H1 (cell line): Measurements from ENCODE around the gene OR2V1. TPM values are rescaled to one million over a fixed set of nuclear protein-coding genes. Genes with fewer than 3 reads are reported as not detected.

Experiments
- CTCF ChIA-PET: fragments of 300-600 bp; sonication (Branson Sonifier 250); formaldehyde crosslinking; loops from one replicate; lab custom pipeline; 2021; ENCODE audit not compliant: partially characterized antibody; lab: Charles Lee
- POLR2A ChIA-PET: fragments of 300-600 bp; sonication (Branson Sonifier 250); formaldehyde crosslinking; loops from one replicate; lab custom pipeline; 2021; ENCODE audit warnings: inconsistent platforms; ENCODE audit not compliant: partially characterized antibody; lab: Charles Lee
- DNase-seq, 2 experiments: peaks; one replicate each; pipeline versions ENCODE4 v3.0.0 to v3.0.0-alpha.2; 2010 to 2022; ENCODE audit warnings: low spot score in 2 of 2, low read depth in 1 of 2, mixed read lengths in 1 of 2
- FAIRE-seq: peaks from 2 replicates; lab custom pipeline; 2011; peaks lifted over from hg19 to GRCh38; lab: Jason Lieb, UNC
- H2AFZ ChIP-seq: 2 replicates; pipeline ENCODE4 v1.8.1; 2012; ENCODE audit warnings: low read length, inconsistent platforms
- H2AK5ac ChIP-seq: 2 replicates; pipeline ENCODE4 v1.6.1; 2013; ENCODE audit warnings: low read depth, low read length
- H2BK120ac ChIP-seq: replicated peaks from 2 replicates; pipeline ENCODE3; 2013; ENCODE audit warnings: low read depth, low read length, inconsistent platforms
- H2BK12ac ChIP-seq: 2 replicates; pipeline ENCODE4 v1.6.1; 2013; ENCODE audit warnings: low read depth, low read length
- H2BK15ac ChIP-seq: 2 replicates; pipeline ENCODE4 v1.6.1; 2013; ENCODE audit warnings: low read length
- H2BK20ac ChIP-seq: 2 replicates; pipeline ENCODE4 v1.6.1; 2013; ENCODE audit warnings: low read length
- H2BK5ac ChIP-seq: 2 replicates; pipeline ENCODE4 v1.6.1; 2013; ENCODE audit warnings: low read depth, low read length
- H3K14ac ChIP-seq: 2 replicates; pipeline ENCODE4 v1.6.1; 2013; ENCODE audit warnings: inconsistent platforms; ENCODE audit not compliant: insufficient read length
- H3K18ac ChIP-seq: 2 replicates; pipeline ENCODE4 v1.6.1; 2013; ENCODE audit warnings: low read length; ENCODE audit errors: extremely low read depth
- H3K23ac ChIP-seq: 2 replicates; pipeline ENCODE4 v1.6.1; 2013; ENCODE audit warnings: inconsistent platforms; ENCODE audit not compliant: insufficient read length
- H3K23me2 ChIP-seq: 2 replicates; pipeline ENCODE4 v1.6.1; 2013; ENCODE audit warnings: low read depth, low read length
- H3K27ac ChIP-seq: 2 replicates; pipeline ENCODE4 v1.6.1; 2011; ENCODE audit warnings: low read depth, low read length, inconsistent platforms
- H3K27me3 ChIP-seq, 4 experiments: replicated peaks in 1 of 4; 1 replicate in 1 of 4; 2 replicates in 3 of 4; pipeline versions ENCODE4 v1.6.1 to v1.8.1; 2011 to 2013; ENCODE audit warnings: low read length in 3 of 4, mild to moderate bottlenecking in 3 of 4, inconsistent platforms in 2 of 4, mixed read lengths in 2 of 4, moderate library complexity in 1 of 4; ENCODE audit not compliant: control insufficient read depth in 3 of 4, insufficient read depth in 3 of 4; ENCODE audit errors: extremely low read depth in 1 of 4
- H3K36me3 ChIP-seq, 4 experiments: 2 replicates each; pipeline versions ENCODE4 v1.6.1 to v1.8.1; 2011 to 2013; ENCODE audit warnings: mild to moderate bottlenecking in 4 of 4, low read length in 3 of 4, moderate library complexity in 2 of 4, control low read depth in 1 of 4, inconsistent platforms in 1 of 4; ENCODE audit not compliant: insufficient read depth in 4 of 4, control insufficient read depth in 2 of 4
- H3K4ac ChIP-seq: replicated peaks from 2 replicates; pipeline ENCODE3; 2013; ENCODE audit warnings: low read length, low read depth, mixed read lengths, inconsistent platforms; ENCODE audit not compliant: insufficient read length
- H3K4me1 ChIP-seq, 4 experiments: replicated peaks in 1 of 4; 1 replicate in 1 of 4; 2 replicates in 3 of 4; pipeline versions ENCODE4 v1.6.1 to v1.8.1; 2011 to 2013; ENCODE audit warnings: low read length in 3 of 4, inconsistent platforms in 2 of 4, mixed read lengths in 1 of 4; ENCODE audit not compliant: insufficient read depth in 4 of 4, control insufficient read depth in 3 of 4
- H3K4me2 ChIP-seq, 2 experiments: 2 replicates each; pipeline versions ENCODE4 v1.6.1 to v1.8.1; 2011 to 2013; ENCODE audit warnings: low read depth in 2 of 2, low read length in 2 of 2, control low read depth in 1 of 2, inconsistent platforms in 1 of 2, mild to moderate bottlenecking in 1 of 2; ENCODE audit not compliant: insufficient read depth in 1 of 2
- H3K4me3 ChIP-seq, 4 experiments: fragments of 200-600, 300-600 bp in 1 of 4; sonication (generic), shearing (Covaris generic), sonication (Bioruptor Twin) in 1 of 4; 2 replicates each; pipeline versions ENCODE4 v1.5.1 to v1.8.1; 2011 to 2016; ENCODE audit warnings: low read length in 4 of 4, low read depth in 3 of 4, control low read depth in 2 of 4, inconsistent platforms in 2 of 4, mild to moderate bottlenecking in 2 of 4, mixed read lengths in 1 of 4, moderate library complexity in 1 of 4; ENCODE audit not compliant: insufficient read depth in 2 of 4; ENCODE audit errors: extremely low read depth in 1 of 4
- H3K56ac ChIP-seq: replicated peaks from 2 replicates; pipeline ENCODE3; 2013; ENCODE audit warnings: low read depth, mild to moderate bottlenecking, mixed read lengths, low read length, inconsistent platforms; ENCODE audit not compliant: insufficient read length
- H3K79me1 ChIP-seq: 2 replicates; pipeline ENCODE4 v1.6.1; 2013; ENCODE audit warnings: low read depth, low read length, control low read depth
- H3K79me2 ChIP-seq, 2 experiments: 2 replicates each; pipeline versions ENCODE4 v1.6.1 to v1.8.1; 2012 to 2013; ENCODE audit warnings: low read length in 2 of 2, mild to moderate bottlenecking in 2 of 2, inconsistent platforms in 1 of 2; ENCODE audit not compliant: insufficient read depth in 2 of 2, control insufficient read depth in 1 of 2
- H3K9ac ChIP-seq, 4 experiments: replicated peaks in 1 of 4; 1 replicate in 1 of 4; 2 replicates in 3 of 4; pipeline versions ENCODE4 v1.6.1 to v1.8.1; 2011 to 2013; ENCODE audit warnings: low read depth in 3 of 4, low read length in 3 of 4, control low read depth in 2 of 4, mild to moderate bottlenecking in 2 of 4, moderate library complexity in 2 of 4, inconsistent platforms in 1 of 4; ENCODE audit errors: extremely low read depth in 1 of 4
- H3K9me3 ChIP-seq, 2 experiments: 2 replicates each; pipeline versions ENCODE4 v1.6.1 to v1.8.1; 2012 to 2013; ENCODE audit warnings: mild to moderate bottlenecking in 2 of 2, moderate library complexity in 2 of 2, control low read depth in 1 of 2, inconsistent platforms in 1 of 2, low read depth in 1 of 2, low read length in 1 of 2, mixed read lengths in 1 of 2; ENCODE audit not compliant: insufficient read depth in 2 of 2
- H4K20me1 ChIP-seq, 2 experiments: replicated peaks in 1 of 2; 2 replicates each; pipeline versions ENCODE3 to v1.8.1; 2011 to 2013; ENCODE audit warnings: inconsistent platforms in 2 of 2, low read length in 2 of 2, mild to moderate bottlenecking in 1 of 2; ENCODE audit not compliant: insufficient read depth in 2 of 2, control insufficient read depth in 1 of 2
- H4K5ac ChIP-seq: 2 replicates; pipeline ENCODE4 v1.6.1; 2013; ENCODE audit warnings: low read length, low read depth, mixed read lengths, inconsistent platforms; ENCODE audit not compliant: insufficient read length
- H4K8ac ChIP-seq: 2 replicates; pipeline ENCODE4 v1.8.0; 2013; ENCODE audit warnings: mild to moderate bottlenecking, moderate library complexity, low read length, inconsistent platforms; ENCODE audit not compliant: insufficient read depth; ENCODE audit errors: extremely low read depth
- H4K91ac ChIP-seq: replicated peaks from 2 replicates; pipeline ENCODE3; 2013; ENCODE audit warnings: low read length, mixed read lengths, inconsistent platforms; ENCODE audit not compliant: insufficient read length
- ATF3 ChIP-seq: IDR thresholded peaks from 2 replicates; pipeline ENCODE4 v1.6.1; 2011; ENCODE audit warnings: low read depth, mild to moderate bottlenecking, low read length; ENCODE audit not compliant: insufficient read depth
- SP1 ChIP-seq: IDR thresholded peaks from 2 replicates; pipeline ENCODE4 v1.6.1; 2011; ENCODE audit warnings: low read depth, low read length
- SUZ12 ChIP-seq: fragments of 200-600 bp; sonication (generic); IDR thresholded peaks from 2 replicates; pipeline ENCODE4 v1.6.1; 2012; ENCODE audit warnings: mild to moderate bottlenecking, inconsistent platforms, low read length, moderate library complexity, mixed read lengths
- ZNF274 ChIP-seq: IDR thresholded peaks from 2 replicates; pipeline ENCODE4 v1.7.0; 2012; ENCODE audit warnings: low read length, borderline replicate concordance; ENCODE audit errors: extremely low read depth
- polyA plus RNA-seq, 7 experiments: library from polyadenylated mRNA; depleted of rRNA in 3 of 7; stranded (reverse) in 5 of 7; unstranded in 2 of 7; fragments of >200 nt in 5 of 7; fragments of 200-250 nt in 2 of 7; gene quantifications; 1 replicate in 5 of 7; 2 replicates in 1 of 7; 4 replicates in 1 of 7; pipeline versions ENCODE4 v1.2.1 to v1.2.3, GENCODE V29; 2011 to 2013; ENCODE audit warnings: missing spikeins in 2 of 7, mixed read lengths in 2 of 7
- total RNA-seq: library from RNA; stranded (reverse); fragmentation: NEBNext Ultra II Directional; extraction: Animal tissue kit (Norgen Biotek cat#: 25700); gene quantifications from 2 replicates; pipeline ENCODE4 v1.2.1, GENCODE V29; 2021

The OR2V1 gene
- total and polyA plus RNA-seq, 2 of the 8 experiments (the other 6 are each of a cell fraction or from before 2014, with no cell fraction given), result not detected

- H3K23ac ChIP-seq, result no peak overlapping the region
- H3K9ac ChIP-seq, result no peak overlapping the region
- no peak overlapping the region for H2AK5ac ChIP-seq
- H3K56ac ChIP-seq, result no peak overlapping the region
- no peaks in the 10 kb centered on the region; a peak in 1 of 7 replicates for H3K27me3 ChIP-seq
- H2BK12ac ChIP-seq, result no peak overlapping the region
- no peak overlapping the region for H4K91ac ChIP-seq
- no peak overlapping the region for H4K5ac ChIP-seq
- H3K79me1 ChIP-seq, result no peaks in the 10 kb centered on the region
- H4K20me1 ChIP-seq, result no peaks in the 10 kb centered on the region
- no peaks in the 10 kb centered on the region for H3K23me2 ChIP-seq
- TF ChIP-seq SP1 (no peak), SUZ12 (no peak), ATF3 (no peak), ZNF274 (no peak)
- TF ChIP-seq, all 59 proteins: peak for 0
- Histone ChIP-seq H3K27ac (no peak overlapping the region), H3K36me3 (no peaks in the 10 kb centered on the region), H3K4me1 (no peaks in the 10 kb centered on the region), H3K79me2 (no peaks in the 10 kb centered on the region), H3K18ac (no peak overlapping the region), H3K4ac (no peak overlapping the region), H3K4me2 (no peak overlapping the region), H2BK20ac (no peak overlapping the region), H3K4me3 (no peak overlapping the region), H4K8ac (no peak overlapping the region), H2BK5ac (no peak overlapping the region), H3K9me3 (peaks cover 4 to 14% of the 10 kb centered on the region in 2 experiments), H2AFZ (no peak overlapping the region), H2BK15ac (no peak overlapping the region), H2BK120ac (no peak overlapping the region), H3K14ac (no peak overlapping the region)
- FAIRE-seq, result no peak
- CTCF ChIA-PET, result interaction anchor here (0.6 kb wide), 1 partner anchor 32 kb away, joined by 3 read pairs; no protein-coding TSS in a partner anchor
- DNase-seq, result no peak
- POLR2A ChIA-PET, result no interaction called here
These were observed 54.0 kb downstream of the OR2V1 start for GRCh38 chr5:181076920-181077319.

Other genes starting within 250 kb of the OR2V1 start
- gene BTNL8, start 232.0 kb downstream of the OR2V1 start, total RNA-seq, result 0.27 and 0.48 TPM in 2 replicates
- 0.32 and 0.42 TPM in 2 replicates for gene BTNL8, start 232.0 kb downstream of the OR2V1 start, polyA plus RNA-seq (2011; rRNA removed)
- not detected in 2 replicates for gene BTNL3, start 142.3 kb downstream of the OR2V1 start, total RNA-seq
- not detected in 2 replicates for gene BTNL3, start 142.3 kb downstream of the OR2V1 start, polyA plus RNA-seq (2011; rRNA removed)
- gene BTNL9, start 90.9 kb downstream of the OR2V1 start, total RNA-seq, result 0.65 and 0.89 TPM in 2 replicates
- 0.23 and 0.46 TPM in 2 replicates for gene BTNL9, start 90.9 kb downstream of the OR2V1 start, polyA plus RNA-seq (2011; rRNA removed)
- not detected in 2 replicates for gene OR2V2, start 16.4 kb upstream of the OR2V1 start, total RNA-seq
- not detected in 2 replicates for gene OR2V2, start 16.4 kb upstream of the OR2V1 start, polyA plus RNA-seq (2011; rRNA removed)
- 0.44 and 0.47 TPM in 2 replicates for gene TRIM7, start 74.0 kb upstream of the OR2V1 start, total RNA-seq
- 0.36 and 0.57 TPM in 2 replicates for gene TRIM7, start 74.0 kb upstream of the OR2V1 start, polyA plus RNA-seq (2011; rRNA removed)
- gene TRIM41, start 92.1 kb upstream of the OR2V1 start, total RNA-seq, result 21.2 and 21.6 TPM in 2 replicates
- 12.9 and 18.0 TPM in 2 replicates for gene TRIM41, start 92.1 kb upstream of the OR2V1 start, polyA plus RNA-seq (2011; rRNA removed)
- gene RACK1, start 112.7 kb upstream of the OR2V1 start, total RNA-seq, result 2,564 and 2,589 TPM in 2 replicates
- gene RACK1, start 112.7 kb upstream of the OR2V1 start, polyA plus RNA-seq (2011; rRNA removed), result 7,578 and 7,971 TPM in 2 replicates
- 5.7 and 6.2 TPM in 2 replicates for gene TRIM52, start 130.0 kb upstream of the OR2V1 start, total RNA-seq
- 2.3 and 4.2 TPM in 2 replicates for gene TRIM52, start 130.0 kb upstream of the OR2V1 start, polyA plus RNA-seq (2011; rRNA removed)
- gene OR4F3, start 236.1 kb upstream of the OR2V1 start, total RNA-seq, result not detected in 2 replicates
- not detected in 2 replicates for gene OR4F3, start 236.1 kb upstream of the OR2V1 start, polyA plus RNA-seq (2011; rRNA removed)